Measurements from ENCODE around the gene RNF5. TPM values are rescaled to one million over a fixed set of nuclear protein-coding genes. Genes with fewer than 3 reads are reported as not detected.

RNF5 gene
- total and polyA plus RNA-seq, 9 of the 15 experiments (the other 6 are each of a cell fraction or from before 2014, with no cell fraction given) = 62.2 to 245 (median 129) TPM

DNA sequence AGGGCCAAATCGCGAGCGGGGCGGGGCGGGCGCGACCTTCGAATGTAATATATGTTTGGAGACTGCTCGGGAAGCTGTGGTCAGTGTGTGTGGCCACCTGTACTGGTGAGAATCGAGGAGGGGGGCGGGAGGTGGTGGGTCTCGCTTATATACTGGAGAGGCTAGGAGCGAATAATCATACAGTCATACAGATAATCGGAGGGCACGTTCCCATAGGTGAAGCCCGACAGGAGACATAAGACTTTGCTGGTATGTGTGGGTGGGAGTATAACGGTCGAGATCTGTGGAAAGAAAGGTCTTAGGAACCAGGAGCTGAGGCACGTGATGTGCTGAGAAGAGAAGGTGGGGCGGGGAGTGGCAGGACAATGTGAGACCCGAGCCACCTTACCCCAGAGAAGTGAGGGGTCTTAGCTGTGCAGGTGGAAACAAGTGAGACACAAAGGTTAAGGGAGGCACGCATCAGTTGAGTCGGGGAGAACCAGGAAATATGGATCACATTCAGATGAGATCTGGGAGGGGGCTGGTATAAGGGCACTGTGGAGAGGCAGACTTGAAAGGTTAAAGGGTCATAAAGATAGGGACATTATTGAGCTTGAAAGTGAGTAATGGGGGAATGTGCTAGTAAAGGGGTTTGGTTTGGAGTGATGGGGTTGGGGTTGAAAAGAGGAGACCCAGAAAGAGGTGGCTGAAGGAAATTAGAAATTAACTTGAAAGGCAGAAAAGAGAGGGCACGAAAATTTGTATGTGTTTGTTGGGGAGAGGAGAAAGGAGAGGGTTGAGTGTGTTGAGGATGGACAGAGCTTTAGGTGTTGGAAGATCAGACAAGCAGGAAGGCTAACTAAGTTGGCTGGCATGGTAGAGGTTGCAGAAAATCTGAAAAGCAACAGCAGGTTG, 589 bp downstream of the RNF5 start (continued):
- TF ChIP-seq, protein P1, sequence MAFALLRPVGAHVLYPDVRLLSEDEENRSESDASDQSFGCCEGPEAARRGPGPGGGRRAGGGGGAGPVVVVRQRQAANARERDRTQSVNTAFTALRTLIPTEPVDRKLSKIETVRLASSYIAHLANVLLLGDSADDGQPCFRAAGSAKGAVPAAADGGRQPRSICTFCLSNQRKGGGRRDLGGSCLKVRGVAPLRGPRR (CRISPR knock-in tag; IDR thresholded peaks at IDR 0.05) = no peak
- no peak for TF ChIP-seq MCM3 (IDR thresholded peaks at IDR 0.05)
- TF ChIP-seq ARID2 (IDR thresholded peaks at IDR 0.05) = no peak
- no peak for TF ChIP-seq ZNF780A (CRISPR knock-in tag; IDR thresholded peaks at IDR 0.05)
- TF ChIP-seq, protein P2, sequence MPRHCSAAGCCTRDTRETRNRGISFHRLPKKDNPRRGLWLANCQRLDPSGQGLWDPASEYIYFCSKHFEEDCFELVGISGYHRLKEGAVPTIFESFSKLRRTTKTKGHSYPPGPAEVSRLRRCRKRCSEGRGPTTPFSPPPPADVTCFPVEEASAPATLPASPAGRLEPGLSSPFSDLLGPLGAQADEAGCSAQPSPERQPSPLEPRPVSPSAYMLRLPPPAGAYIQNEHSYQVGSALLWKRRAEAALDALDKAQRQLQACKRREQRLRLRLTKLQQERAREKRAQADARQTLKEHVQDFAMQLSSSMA (CRISPR knock-in tag; IDR thresholded peaks at IDR 0.05) = no peak
- TF ChIP-seq SRSF9 (IDR thresholded peaks at IDR 0.05; ENCODE audit: borderline replicate concordance, low read depth, low read length) = no peak
- TF ChIP-seq CSDE1 (IDR thresholded peaks at IDR 0.05) = no peak
- TF ChIP-seq ZNF707 (CRISPR knock-in tag; conservative IDR thresholded peaks at IDR 0.05) = no peak
- no peak for TF ChIP-seq ZNF584 (CRISPR knock-in tag; IDR thresholded peaks at IDR 0.05; ENCODE audit: low read depth)
- no peak for TF ChIP-seq E2F6 (IDR thresholded peaks at IDR 0.05; ENCODE audit: borderline replicate concordance in 1 of 2, extremely low read depth in 1 of 2, insufficient read depth in 1 of 2, insufficient read length in 1 of 2, low read depth in 1 of 2, low read length in 1 of 2, poor library complexity in 1 of 2, severe bottlenecking in 1 of 2)
- TF ChIP-seq MTF1 (CRISPR knock-in tag; IDR thresholded peaks at IDR 0.05; ENCODE audit: borderline replicate concordance) = no peak
- no peak for TF ChIP-seq TCF7 (IDR thresholded peaks at IDR 0.05; ENCODE audit: borderline replicate concordance)
- no peak for TF ChIP-seq ZNF277 (CRISPR knock-in tag; IDR thresholded peaks at IDR 0.05; ENCODE audit: borderline replicate concordance)
- no peak for TF ChIP-seq SFPQ (IDR thresholded peaks at IDR 0.05; ENCODE audit: low read depth, low read length)
- no peak for TF ChIP-seq TEAD2 (tag; IDR thresholded peaks at IDR 0.05)
- no peak for TF ChIP-seq GABPA (tag; conservative IDR thresholded peaks at IDR 0.05; ENCODE audit: low read depth)
- no peak for TF ChIP-seq STAT5A (IDR thresholded peaks at IDR 0.05; ENCODE audit: borderline replicate concordance, low read length)
- TF ChIP-seq ZNF175 (CRISPR knock-in tag; IDR thresholded peaks at IDR 0.05; ENCODE audit: low read depth) = no peak
- TF ChIP-seq E2F5 (CRISPR knock-in tag; IDR thresholded peaks at IDR 0.05) = no peak

Data from K562 (cell line).